Lung (tissue), 12 donors: ENCODE results near the gene ENTPD6. TPM values are rescaled to one million over a fixed set of nuclear protein-coding genes. Genes with fewer than 3 reads are reported as not detected.

ENCODE experiments used
- ATAC-seq: fragments of 200-7000 bp; cut with Tn5 transposase; one replicate; pipeline ENCODE4 v1.9.1; 2020; ENCODE audit warnings: moderate number of reproducible peaks; ENCODE audit not compliant: insufficient read depth, low FRiP score
- DNase-seq, 3 donors: peaks; one replicate each; pipeline ENCODE4 v3.0.0-alpha.2; 2013 to 2017
- H3K27ac ChIP-seq, 2 donors: one replicate each; pipeline ENCODE4 v1.5.1; 2013; ENCODE audit warnings: mild to moderate bottlenecking in 2 of 2, moderate library complexity in 2 of 2, control low read depth in 1 of 2, inconsistent platforms in 1 of 2, low read depth in 1 of 2, low read length in 1 of 2
- H3K27me3 ChIP-seq, 3 donors: one replicate each; pipeline ENCODE4 v1.5.1; 2013; ENCODE audit warnings: low read length in 2 of 3; ENCODE audit not compliant: control insufficient read depth in 3 of 3, insufficient read depth in 3 of 3
- H3K36me3 ChIP-seq, 4 donors: one replicate each; pipeline ENCODE4 v1.5.1; 2013; ENCODE audit warnings: low read length in 4 of 4, mild to moderate bottlenecking in 1 of 4, moderate library complexity in 1 of 4; ENCODE audit not compliant: control insufficient read depth in 4 of 4, insufficient read depth in 4 of 4
- H3K4me1 ChIP-seq, 5 donors: one replicate each; pipeline ENCODE4 v1.5.1; 2013; ENCODE audit warnings: low read length in 5 of 5, mild to moderate bottlenecking in 2 of 5, moderate library complexity in 1 of 5; ENCODE audit not compliant: control insufficient read depth in 5 of 5, insufficient read depth in 5 of 5
- H3K4me3 ChIP-seq: one replicate; pipeline ENCODE4 v1.5.1; 2013; ENCODE audit warnings: mild to moderate bottlenecking, control low read depth, moderate library complexity
- H3K9ac ChIP-seq, 2 donors: one replicate each; pipeline ENCODE4 v1.5.1; 2013; ENCODE audit warnings: low read length in 2 of 2, control low read depth in 1 of 2; ENCODE audit not compliant: insufficient read depth in 1 of 2
- H3K9me3 ChIP-seq, 4 donors: one replicate each; pipeline ENCODE4 v1.5.1; 2013; ENCODE audit warnings: low read length in 3 of 4, mild to moderate bottlenecking in 1 of 4, moderate library complexity in 1 of 4; ENCODE audit not compliant: control insufficient read depth in 4 of 4, insufficient read depth in 3 of 4
- CTCF ChIP-seq: IDR thresholded peaks from 2 replicates; pipeline ENCODE4 v1.5.1; 2012; ENCODE audit warnings: mild to moderate bottlenecking; ENCODE audit errors: control extremely low read depth, extremely low read depth
- WGBS, 2 donors: extraction: QIAGEN DNeasy Blood & Tissue Kit; methylation state at CpG; one replicate each; pipeline ENCODE4 v1.1.7; 2013; 5-methylcytosine and 5-hydroxymethylcytosine counted together
- polyA plus RNA-seq, 2 donors: library from polyadenylated mRNA; stranded (reverse); fragments of 200-250 nt; gene quantifications; one replicate each; pipeline ENCODE4 v1.2.1, GENCODE V29; 2013
- total RNA-seq, 2 donors: library from RNA; depleted of rRNA in 1 of 2; stranded (reverse); fragments of >200 nt in 1 of 2; gene quantifications; one replicate each; pipeline ENCODE4 v1.2.1, GENCODE V29; 2014 to 2021
- donor health status: control.
- donor health status: control.
- donor health status: Bipolar disorder and iron deficiency.
- donor health status: healthy.
- donor health status: DM: yes; HTN: yes; CAD: no.

ENTPD6 gene
- total and polyA plus RNA-seq, 4 donors = 33.8 to 78.8 (median 52.2) TPM

GRCh38 chr20:25225642-25226432 is 30.3 kb downstream of the ENTPD6 start:
- no peaks in the 10 kb centered on the region for H3K9me3 ChIP-seq
- peaks cover 0 to 29% (median 4%) of the 10 kb centered on the region in 4 donors for H3K36me3 ChIP-seq
- TF ChIP-seq CTCF = no peak
- H3K4me3 ChIP-seq = no peak overlapping the region
- ATAC-seq = no peak
- no peak for DNase-seq
- H3K9ac ChIP-seq = no peak overlapping the region
- WGBS, 2 donors = 92 to 95% methylated on average over 16 of the region's 16 CpGs
- H3K27ac ChIP-seq = peak overlapping the region in 1 of 2 donors; percentile 94
- peaks cover 0 to 11% (median 5%) of the 10 kb centered on the region in 5 donors for H3K4me1 ChIP-seq
- H3K27me3 ChIP-seq = no peaks in the 10 kb centered on the region

- H3K9ac ChIP-seq = no peak overlapping the region
- TF ChIP-seq CTCF = no peak
- no peaks in the 10 kb centered on the region for H3K27me3 ChIP-seq
- no peaks in the 10 kb centered on the region for H3K9me3 ChIP-seq
- H3K36me3 ChIP-seq = peaks cover 0 to 21% (median 1%) of the 10 kb centered on the region in 4 donors
- peaks cover 0 to 11% (median 5%) of the 10 kb centered on the region in 5 donors for H3K4me1 ChIP-seq
- peak overlapping the region; percentile 71 to 94 for H3K27ac ChIP-seq
- 68 to 75% methylated on average over 28 of the region's 28 CpGs for WGBS, 2 donors
- no peak for DNase-seq
- peak; percentile 54 for ATAC-seq
- H3K4me3 ChIP-seq = no peak overlapping the region
Measured at GRCh38 chr20:25226433-25227316, 31.2 kb downstream of the ENTPD6 start.

- ATAC-seq = peak; percentile 54
Measured at GRCh38 chr20:25227317-25227831, 31.9 kb downstream of the ENTPD6 start.

More at GRCh38 chr20:25227317-25227831, 31.9 kb downstream of the ENTPD6 start:
- peaks cover 0 to 18% (median 1%) of the 10 kb centered on the region in 4 donors for H3K36me3 ChIP-seq
- no peak for DNase-seq
- TF ChIP-seq CTCF = no peak
- no peak overlapping the region for H3K4me3 ChIP-seq
- peak overlapping the region; percentile 40 to 94 for H3K27ac ChIP-seq
- no peaks in the 10 kb centered on the region for H3K9me3 ChIP-seq
- peaks cover 0 to 11% (median 5%) of the 10 kb centered on the region in 5 donors for H3K4me1 ChIP-seq
- H3K27me3 ChIP-seq = no peaks in the 10 kb centered on the region
- H3K9ac ChIP-seq = no peak overlapping the region
- 45 to 65% methylated on average over 12 of the region's 12 CpGs for WGBS, 2 donors
